GM21619 (cell line): Measurements from ENCODE around the gene ZNF492.
"Not testable (repeated sequence)": the region's sequence is repeated elsewhere in the genome, so short reads cannot be mapped to it uniquely, and the experiment has no call there.

ENCODE experiments used
- ATAC-seq: cut with Tn5 transposase; IDR thresholded peaks from one replicate; pipeline ENCODE4 v1.9.1; 2021; ENCODE audit not compliant: unreplicated experiment

Gene ZNF492

GRCh38 chr19:22633706-22634449, at the start of gene ZNF492:
Gene ZNF492, plus strand, starts transcription at chr19:22634324. Its CDS starts 19,076 bp downstream, at chr19:22653400.
- ATAC-seq = not testable (repeated sequence)

GRCh38 chr19:22595422-22595821, 38.7 kb upstream of the ZNF492 start:
- no peak for ATAC-seq

- ATAC-seq = no peak
Measured at GRCh38 chr19:22595918-22596341, 38.2 kb upstream of the ZNF492 start.

- no peak for ATAC-seq
Measured at GRCh38 chr19:22600690-22601648, 33.2 kb upstream of the ZNF492 start.

GRCh38 chr19:22601906-22602630, 32.1 kb upstream of the ZNF492 start:
- no peak for ATAC-seq

- ATAC-seq = no peak
Measured at GRCh38 chr19:22602631-22603272, 31.4 kb upstream of the ZNF492 start.

GRCh38 chr19:22603518-22604440, 30.3 kb upstream of the ZNF492 start:
- ATAC-seq = no peak

GRCh38 chr19:22604571-22605274, 29.4 kb upstream of the ZNF492 start:
- ATAC-seq = no peak

GRCh38 chr19:22605275-22606211, 28.6 kb upstream of the ZNF492 start:
- no peak for ATAC-seq

GRCh38 chr19:22606212-22606553, 27.9 kb upstream of the ZNF492 start:
- no peak for ATAC-seq

GRCh38 chr19:22606954-22607652, 27.0 kb upstream of the ZNF492 start:
- no peak for ATAC-seq

- ATAC-seq = no peak
Measured at GRCh38 chr19:22607653-22608430, 26.3 kb upstream of the ZNF492 start.

- ATAC-seq = no peak
Measured at GRCh38 chr19:22608441-22608840, 25.7 kb upstream of the ZNF492 start.

GRCh38 chr19:22609630-22610029, 24.5 kb upstream of the ZNF492 start:
- ATAC-seq = no peak

- ATAC-seq = no peak
Measured at GRCh38 chr19:22610121-22610520, 24.0 kb upstream of the ZNF492 start.

- no peak for ATAC-seq
Measured at GRCh38 chr19:22612316-22612715, 21.8 kb upstream of the ZNF492 start.

- ATAC-seq = no peak
Measured at GRCh38 chr19:22616659-22617058, 17.5 kb upstream of the ZNF492 start.
